Uterus (tissue), 2 donors: ENCODE measurements around the gene CCDC87.

ENCODE experiments used
- POLR2A ChIP-seq, 2 donors: fragments of 450-650 bp; IDR thresholded peaks; one replicate each; pipeline ENCODE4 v1.6.1; 2016; ENCODE audit warnings: antibody characterized with exemption in 2 of 2, mild to moderate bottlenecking in 1 of 2, moderate library complexity in 1 of 2
- TF ChIP-seq, protein P1 (sequence below), 4 experiments: fragments of 200-600 bp in 2 of 4; fragments of 450-650 bp in 2 of 4; sonication (generic) in 2 of 4; IDR thresholded peaks; one replicate each; pipeline ENCODE4 v1.5.1; 2016 to 2019; ENCODE audit warnings: antibody characterized with exemption in 4 of 4, mild to moderate bottlenecking in 2 of 4, moderate library complexity in 1 of 4

- TF ChIP-seq, protein P1, sequence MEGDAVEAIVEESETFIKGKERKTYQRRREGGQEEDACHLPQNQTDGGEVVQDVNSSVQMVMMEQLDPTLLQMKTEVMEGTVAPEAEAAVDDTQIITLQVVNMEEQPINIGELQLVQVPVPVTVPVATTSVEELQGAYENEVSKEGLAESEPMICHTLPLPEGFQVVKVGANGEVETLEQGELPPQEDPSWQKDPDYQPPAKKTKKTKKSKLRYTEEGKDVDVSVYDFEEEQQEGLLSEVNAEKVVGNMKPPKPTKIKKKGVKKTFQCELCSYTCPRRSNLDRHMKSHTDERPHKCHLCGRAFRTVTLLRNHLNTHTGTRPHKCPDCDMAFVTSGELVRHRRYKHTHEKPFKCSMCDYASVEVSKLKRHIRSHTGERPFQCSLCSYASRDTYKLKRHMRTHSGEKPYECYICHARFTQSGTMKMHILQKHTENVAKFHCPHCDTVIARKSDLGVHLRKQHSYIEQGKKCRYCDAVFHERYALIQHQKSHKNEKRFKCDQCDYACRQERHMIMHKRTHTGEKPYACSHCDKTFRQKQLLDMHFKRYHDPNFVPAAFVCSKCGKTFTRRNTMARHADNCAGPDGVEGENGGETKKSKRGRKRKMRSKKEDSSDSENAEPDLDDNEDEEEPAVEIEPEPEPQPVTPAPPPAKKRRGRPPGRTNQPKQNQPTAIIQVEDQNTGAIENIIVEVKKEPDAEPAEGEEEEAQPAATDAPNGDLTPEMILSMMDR (IDR thresholded peaks at IDR 0.05), result no peak
- TF ChIP-seq POLR2A (IDR thresholded peaks at IDR 0.05), result no peak
Measured at GRCh38 chr11:66625752-66626149, 32.9 kb upstream of the CCDC87 start.
